ENCODE measurements around the gene PSMD12.

GRCh38 chr17:67374329-67375053 lies 8.1 kb upstream of the PSMD12 start:
- TF ChIP-seq CTCF (IDR thresholded peaks at IDR 0.05; ENCODE audit: extremely low read depth in 1 of 2, insufficient read depth in 1 of 2, low read depth in 1 of 2, low read length in 2 of 2), result peak; percentile 83 to 87
- no peak for TF ChIP-seq EZH2 (IDR thresholded peaks at IDR 0.05; ENCODE audit: borderline replicate concordance, low read depth, low read length, severe bottlenecking)
- TF ChIP-seq POLR2A (IDR thresholded peaks at IDR 0.05; ENCODE audit: low read depth, low read length), result no peak
- TF ChIP-seq JUN (IDR thresholded peaks at IDR 0.05; ENCODE audit: borderline replicate concordance, insufficient read depth, insufficient read length, low read depth), result no peak
- no peak for TF ChIP-seq GATA2 (IDR thresholded peaks at IDR 0.05; ENCODE audit: insufficient read depth, insufficient read length, low read depth, low read length)
- TF ChIP-seq POLR2AphosphoS5 (IDR thresholded peaks at IDR 0.05; ENCODE audit: insufficient read depth, low read depth, low read length), result no peak
- TF ChIP-seq FOS (IDR thresholded peaks at IDR 0.05; ENCODE audit: borderline replicate concordance, insufficient read depth, low read length), result no peak
- no peak for TF ChIP-seq MYC (IDR thresholded peaks at IDR 0.05; ENCODE audit: low read depth, low read length)
